Measurements from ENCODE around the gene NUDT7.

Gene NUDT7

DNA sequence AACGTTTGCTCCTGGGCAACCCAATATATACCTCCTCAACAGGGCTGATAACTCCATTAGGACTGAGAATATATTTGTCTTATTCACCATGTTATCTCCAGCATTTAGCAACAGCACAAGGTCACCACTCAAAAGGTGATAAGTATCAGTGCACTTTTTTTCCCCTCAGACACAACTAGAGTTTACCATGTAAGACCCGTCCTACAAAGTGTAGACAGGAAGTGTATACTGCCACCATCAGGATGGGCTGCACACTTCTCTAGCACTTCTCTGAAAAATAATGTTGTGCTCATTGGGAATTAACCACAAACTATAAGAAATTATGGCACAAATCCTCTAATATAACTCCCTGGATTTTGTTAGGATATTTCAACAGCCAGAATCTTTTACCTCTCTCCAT lies 60.4 kb downstream of the NUDT7 start:
- DNase-seq, result no peak

GRCh38 chr16:77784441-77785372 lies 62.4 kb downstream of the NUDT7 start:
- no peak for DNase-seq

DNA sequence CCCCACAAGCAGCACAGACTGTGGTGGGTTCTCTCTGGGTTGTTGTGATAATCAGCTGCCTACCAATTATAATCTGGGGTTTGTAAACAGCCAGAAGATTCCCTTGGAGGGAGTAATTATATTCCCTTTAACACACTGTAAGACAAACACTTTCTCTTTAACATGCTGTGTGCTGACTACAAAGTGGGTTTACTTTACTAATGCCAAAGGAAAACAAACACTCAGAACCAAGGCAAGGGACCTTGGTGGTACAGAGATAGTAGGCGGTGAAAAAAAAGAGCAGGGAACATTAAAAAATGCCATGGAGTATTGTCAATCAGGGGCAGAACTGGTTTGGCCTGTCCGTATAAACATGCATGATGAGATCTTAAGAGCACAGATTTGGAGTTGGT lies 63.1 kb downstream of the NUDT7 start:
- DNase-seq, result no peak

GRCh38 chr16:77786186-77786847 lies 64.0 kb downstream of the NUDT7 start:
- DNase-seq, result no peak

- no peak for DNase-seq
These were observed 65.1 kb downstream of the NUDT7 start for GRCh38 chr16:77787452-77787851.

DNA sequence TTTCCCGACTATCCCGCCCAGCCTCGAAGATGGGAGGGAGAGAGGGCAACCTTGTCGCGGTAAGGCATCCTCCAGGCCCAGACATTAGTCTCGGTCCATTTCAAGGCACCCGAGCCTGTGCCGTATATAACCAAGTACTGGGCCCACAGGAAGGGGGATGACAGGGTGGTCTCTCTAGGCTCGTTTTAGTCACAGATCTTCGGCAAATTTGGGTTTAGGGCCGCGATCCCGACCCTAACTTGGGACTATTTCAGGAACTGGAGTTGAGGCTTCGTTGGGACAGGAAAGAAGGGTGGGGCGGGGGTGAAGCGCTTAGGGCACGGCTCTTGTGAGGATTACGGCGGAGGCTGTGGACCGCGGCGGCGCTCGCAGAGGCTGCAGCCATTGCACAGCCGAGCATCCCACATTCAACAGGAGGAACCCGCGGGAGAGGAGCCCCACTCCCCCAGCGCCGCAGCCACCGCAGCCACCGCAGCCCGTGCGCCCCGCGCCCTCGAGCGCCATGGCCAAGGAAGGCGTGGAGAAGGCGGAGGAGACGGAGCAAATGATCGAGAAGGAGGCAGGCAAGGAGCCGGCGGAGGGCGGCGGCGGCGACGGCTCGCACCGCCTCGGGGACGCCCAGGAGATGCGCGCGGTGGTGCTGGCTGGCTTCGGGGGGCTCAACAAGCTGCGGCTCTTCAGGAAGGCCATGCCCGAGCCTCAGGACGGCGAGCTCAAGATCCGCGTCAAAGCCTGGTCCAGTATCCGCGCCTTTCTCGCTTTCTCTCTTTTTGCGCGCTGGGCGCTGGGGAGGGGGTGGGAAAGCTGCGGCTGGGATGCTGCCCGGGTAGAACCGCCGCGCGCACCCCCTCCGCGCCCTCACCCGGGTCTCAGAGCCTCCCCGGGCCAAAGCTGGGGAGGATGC lies 66.1 kb downstream of the NUDT7 start, which contains the start of gene VAT1L:
VAT1L (plus strand) TSS at position 384 of the 904 bp plus-strand sequence; CDS start at position 503, 119 bp downstream.
- DNase-seq, result no peak

- no peak for DNase-seq
These were observed 67.0 kb downstream of the NUDT7 start for GRCh38 chr16:77789085-77790008.

DNA sequence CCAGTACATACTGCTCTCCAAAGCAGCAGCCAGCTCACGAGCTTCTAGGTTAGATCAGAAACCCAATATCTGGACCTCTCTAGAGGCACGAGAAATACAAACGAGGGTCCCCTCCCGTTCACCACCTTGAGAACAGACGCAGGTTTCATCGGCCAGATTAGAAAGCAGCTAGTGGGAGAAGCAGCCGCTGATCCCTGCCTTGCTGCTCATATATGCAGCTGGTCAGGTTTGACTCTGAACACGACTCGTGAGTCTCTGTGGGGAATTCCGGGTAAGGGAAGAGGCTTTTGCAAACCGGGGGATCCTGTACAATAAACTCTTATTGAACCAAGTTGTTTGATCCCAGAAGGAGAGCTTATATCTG lies 67.7 kb downstream of the NUDT7 start:
- DNase-seq, result no peak

DNA sequence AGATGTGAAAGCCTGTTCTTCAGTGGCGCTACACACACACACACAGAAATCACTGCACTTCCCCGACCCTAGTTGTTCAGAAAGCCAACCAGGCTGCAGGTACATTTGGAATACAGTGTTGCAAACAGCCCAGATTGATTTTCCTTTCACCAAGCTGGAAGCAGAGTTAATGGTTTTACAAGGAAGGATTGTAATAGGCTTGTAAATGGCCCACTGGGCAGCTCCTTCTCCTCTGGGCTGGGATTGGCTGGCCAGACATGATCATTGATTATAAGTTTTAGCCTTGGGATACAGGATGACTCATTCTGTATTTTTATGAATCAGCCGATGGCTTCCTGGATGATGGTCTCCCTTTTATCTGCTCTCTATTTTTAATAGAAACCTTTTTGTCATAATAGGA lies 68.6 kb downstream of the NUDT7 start:
- DNase-seq, result no peak

Data from NCI-H510A (cell line).